Activated T-cell treated with anti-CD3 and anti-CD28 coated beads for 4 hours (primary cell): ENCODE data around the gene PKHD1.

Experiments used
- DNase-seq: peaks from one replicate; pipeline ENCODE4 v3.0.0-alpha.2; 2020

Gene PKHD1

GRCh38 chr6:51675020-51675921, 412.1 kb downstream of the PKHD1 start:
- DNase-seq = no peak

- no peak for DNase-seq
These were observed 423.9 kb downstream of the PKHD1 start for GRCh38 chr6:51663525-51663924.

DNA sequence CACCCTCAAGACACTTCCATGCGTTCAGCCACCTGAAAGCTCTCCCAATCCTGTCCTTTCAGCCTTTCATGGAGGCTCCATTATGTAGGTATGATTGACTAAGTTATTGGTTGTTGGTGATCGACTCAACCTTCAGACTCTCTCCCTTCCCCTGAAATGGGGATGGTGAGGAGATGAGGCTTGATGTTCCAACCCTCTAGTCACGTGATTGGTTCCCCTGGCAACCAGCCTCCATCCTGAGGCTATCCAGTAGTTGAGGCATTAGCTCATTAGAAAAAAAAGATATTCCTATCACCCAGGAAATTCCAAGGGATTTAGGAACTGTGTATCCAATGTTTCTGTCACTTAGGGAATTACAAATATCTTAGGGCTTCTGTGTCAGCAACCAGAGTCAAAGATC, 426.6 kb downstream of the PKHD1 start:
- no peak for DNase-seq

DNA sequence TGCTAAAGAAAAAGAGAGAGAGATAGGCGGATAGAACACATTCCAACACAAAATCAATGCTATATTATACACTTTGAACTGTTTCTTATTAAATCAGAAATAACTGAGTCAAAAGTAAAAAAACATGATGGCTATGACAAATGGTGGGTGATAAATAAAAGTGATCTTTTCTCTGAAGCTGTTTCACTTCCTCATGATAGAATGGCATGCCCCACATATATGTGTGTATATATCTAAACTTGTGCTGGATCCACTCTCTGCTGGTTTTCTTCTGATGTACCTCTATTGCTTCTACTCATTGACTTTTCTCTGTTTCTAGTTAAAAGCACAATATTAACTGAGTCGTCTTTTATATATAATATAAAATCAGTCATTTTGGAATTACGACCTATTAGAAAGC, 429.9 kb downstream of the PKHD1 start:
- DNase-seq = no peak

DNA sequence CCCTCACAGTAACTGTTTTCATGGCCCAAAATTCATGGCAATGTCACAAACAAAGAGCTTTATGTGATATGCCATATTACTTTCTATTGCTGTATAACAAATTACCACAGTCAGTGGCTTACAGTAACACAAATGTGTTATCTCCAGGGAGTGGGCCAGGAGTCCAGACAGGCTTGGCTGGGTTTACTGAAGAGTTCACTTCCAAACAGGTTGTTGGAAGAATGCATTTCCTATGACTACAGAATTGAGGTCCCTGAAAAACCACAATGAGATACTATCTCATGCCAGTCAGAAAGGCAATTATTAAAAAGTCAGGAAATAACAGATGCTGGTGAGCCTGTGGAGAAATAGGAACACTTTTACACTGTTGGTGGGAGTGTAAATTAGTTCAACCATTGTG, 431.9 kb downstream of the PKHD1 start:
- DNase-seq = no peak

DNA sequence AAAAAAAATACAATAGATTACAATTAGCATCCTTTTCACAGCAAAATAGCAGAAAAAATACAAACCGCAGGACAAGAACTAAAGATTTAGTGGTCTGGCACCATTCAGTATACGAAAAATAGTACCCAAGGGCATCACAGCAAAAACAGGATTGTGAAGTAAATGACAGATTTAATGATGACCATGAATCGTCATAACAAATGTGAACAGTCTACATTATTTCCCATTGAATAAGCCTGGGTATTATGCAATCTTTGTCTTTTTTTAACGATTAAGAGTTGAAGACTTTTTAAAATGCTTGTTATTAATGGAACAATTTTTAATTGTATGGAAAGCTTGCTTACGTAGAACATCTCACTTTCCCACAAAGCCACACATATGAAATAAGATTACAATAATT, 432.8 kb downstream of the PKHD1 start:
- DNase-seq = no peak

- no peak for DNase-seq
These were observed 436.1 kb downstream of the PKHD1 start for GRCh38 chr6:51651132-51651817.

DNA sequence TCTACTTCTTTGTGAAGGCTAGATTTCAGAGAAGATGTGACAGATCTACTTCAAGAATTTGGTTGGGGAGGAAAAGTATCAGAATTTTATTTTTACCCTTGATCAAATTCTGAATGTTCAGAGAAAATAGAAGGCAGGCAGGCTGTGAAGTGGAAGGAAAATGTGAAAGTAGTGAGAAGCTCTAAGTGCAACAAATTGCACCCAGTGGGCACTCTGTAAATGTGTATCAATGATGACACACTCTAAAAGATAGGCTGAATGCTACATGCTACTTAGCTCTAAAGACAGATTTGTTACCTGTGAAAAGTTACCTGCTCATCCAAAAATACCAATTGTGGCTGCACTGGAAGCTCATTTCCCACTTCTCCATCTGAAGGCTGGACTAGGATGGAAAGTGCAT, 438.6 kb downstream of the PKHD1 start:
- DNase-seq = no peak

- no peak for DNase-seq
These were observed 439.2 kb downstream of the PKHD1 start for GRCh38 chr6:51648236-51648635.

GRCh38 chr6:51644426-51644825, 443.0 kb downstream of the PKHD1 start:
- DNase-seq = no peak

- no peak for DNase-seq
These were observed 447.4 kb downstream of the PKHD1 start for GRCh38 chr6:51640021-51640420.

GRCh38 chr6:51633424-51633823, 454.0 kb downstream of the PKHD1 start:
- DNase-seq = no peak

- DNase-seq = no peak
These were observed 457.4 kb downstream of the PKHD1 start for GRCh38 chr6:51630011-51630410.

DNA sequence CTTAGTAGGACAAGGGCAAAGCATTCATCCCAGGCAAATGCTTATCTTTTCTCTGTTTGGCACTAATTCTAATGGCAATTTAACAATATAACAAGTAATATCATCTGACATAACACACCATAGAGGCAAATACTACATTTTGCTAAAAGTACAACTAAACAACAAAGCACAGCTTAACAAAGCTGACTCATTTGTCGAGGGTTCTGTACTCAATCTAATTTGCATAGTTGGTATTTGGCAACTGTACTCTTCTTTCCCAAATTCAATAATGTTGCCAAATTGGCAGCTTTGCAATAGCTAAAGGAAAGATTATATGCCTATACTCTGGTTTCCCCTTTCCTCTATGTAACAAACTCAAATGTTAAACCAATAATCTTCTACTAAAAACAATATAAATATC, 461.0 kb downstream of the PKHD1 start:
- DNase-seq = no peak

GRCh38 chr6:51625566-51625965, 461.8 kb downstream of the PKHD1 start:
- no peak for DNase-seq

GRCh38 chr6:51620971-51621370, 466.4 kb downstream of the PKHD1 start:
- DNase-seq = no peak

- DNase-seq = no peak
These were observed 468.2 kb downstream of the PKHD1 start for GRCh38 chr6:51619042-51619799.

GRCh38 chr6:51618563-51618962, 468.9 kb downstream of the PKHD1 start:
- DNase-seq = no peak

DNA sequence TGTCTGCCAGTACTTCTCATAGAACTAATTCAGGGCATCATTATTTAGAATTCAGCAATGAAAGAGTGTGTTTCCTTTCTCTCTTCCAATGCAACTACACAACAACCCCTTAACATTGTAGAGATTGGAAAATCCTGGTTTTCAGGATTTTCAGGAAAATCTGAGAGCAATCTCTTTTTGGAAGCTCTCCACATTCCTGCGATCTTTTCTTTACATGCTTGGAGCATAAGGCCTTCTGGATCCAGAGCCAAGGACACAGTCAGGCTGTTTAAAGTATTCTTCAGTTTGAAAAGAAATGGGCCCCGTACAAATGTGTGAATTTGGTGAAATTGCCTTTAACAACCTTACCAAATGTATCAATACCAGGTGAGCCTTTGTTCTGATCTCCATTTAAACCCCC, 469.7 kb downstream of the PKHD1 start:
- no peak for DNase-seq

DNA sequence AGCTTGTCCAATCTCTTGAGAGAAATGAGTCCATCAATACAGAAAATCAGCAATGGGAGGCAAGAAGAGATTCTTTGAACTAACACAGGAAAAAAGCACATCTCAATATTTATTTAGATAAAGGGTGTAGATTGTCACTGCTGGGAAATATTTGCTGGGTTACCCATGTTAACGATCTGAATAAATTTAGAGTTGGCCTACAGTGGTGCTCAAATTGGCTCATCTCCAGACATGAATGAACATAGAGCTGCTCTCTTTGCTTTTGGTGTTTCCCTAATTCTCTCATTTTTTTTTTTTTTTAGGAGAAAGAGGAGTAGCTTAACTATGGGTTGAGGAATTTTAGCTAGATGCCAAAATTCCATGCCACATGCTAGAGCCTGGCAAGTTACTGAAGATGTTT, 471.2 kb downstream of the PKHD1 start:
- no peak for DNase-seq

DNA sequence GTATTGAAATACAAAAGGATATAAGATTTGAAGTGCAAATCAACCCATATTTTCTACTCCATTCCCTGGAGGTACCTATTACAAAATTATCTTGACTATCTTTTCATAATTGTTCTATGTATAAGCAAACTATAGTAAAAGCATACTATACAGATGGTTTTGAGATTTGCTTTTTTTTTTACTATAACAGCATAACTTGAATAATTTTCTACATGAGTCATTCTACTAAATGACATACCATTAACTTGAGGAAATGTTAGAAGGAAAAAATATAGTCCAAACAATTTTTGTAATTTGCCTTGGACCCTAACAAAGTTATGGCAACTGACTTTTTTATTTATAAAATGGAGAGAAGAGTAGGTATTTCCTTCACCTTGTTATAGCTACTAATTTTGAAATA, 472.7 kb downstream of the PKHD1 start:
- DNase-seq = no peak

DNA sequence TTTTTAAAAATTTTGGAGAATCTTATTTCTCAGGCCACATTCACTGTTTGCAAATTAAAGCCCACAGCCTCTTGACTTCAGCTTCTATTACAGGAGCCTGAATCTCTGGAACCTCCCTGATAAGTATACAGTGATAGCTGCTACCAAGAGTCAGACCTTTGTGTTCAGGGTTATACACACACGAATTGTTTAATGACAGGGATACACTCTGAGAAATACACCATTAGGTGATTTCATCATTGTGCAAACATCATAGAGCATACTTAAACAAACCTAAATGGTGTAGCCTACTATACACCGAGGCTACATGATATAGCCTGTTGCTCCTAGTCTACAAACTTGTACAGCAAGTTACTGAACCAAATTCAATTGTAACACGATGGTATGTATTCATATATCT, 473.9 kb downstream of the PKHD1 start:
- DNase-seq = no peak

DNA sequence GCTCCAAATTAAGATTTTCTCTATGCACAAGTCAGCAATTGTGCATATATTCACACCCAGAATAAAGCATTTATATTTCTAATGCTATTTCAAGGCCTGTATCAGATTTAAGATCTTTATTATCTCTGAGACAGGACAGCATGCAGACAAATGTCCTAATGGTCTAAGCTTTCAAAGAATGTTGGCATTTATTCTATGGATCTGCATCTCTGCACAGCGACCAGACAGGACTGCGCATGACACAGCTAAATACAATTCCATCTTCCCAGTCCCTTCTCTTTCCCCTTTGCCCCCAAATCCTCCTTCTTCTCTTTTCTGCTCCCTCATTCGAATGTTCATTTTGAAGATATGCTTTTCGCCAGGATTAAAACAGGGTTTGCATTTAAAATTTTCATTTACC, 478.5 kb downstream of the PKHD1 start:
- no peak for DNase-seq

- no peak for DNase-seq
These were observed 479.0 kb downstream of the PKHD1 start for GRCh38 chr6:51608383-51608782.
